ENCODE data around the gene LRRC27.

The LRRC27 gene

GRCh38 chr10:132402781-132403241 lies 70.8 kb downstream of the LRRC27 start:
- DNase-seq (ENCODE audit: low read depth in 2 of 2): no peak
- TF ChIP-seq CTCF (IDR thresholded peaks at IDR 0.05; ENCODE audit: low read depth, low read length): no peak
- H3K4me3 ChIP-seq (replicated peaks in 1 of 2; ENCODE audit: low read depth in 2 of 2, low read length in 2 of 2): no peak overlapping the region

GRCh38 chr10:132403511-132404168 lies 71.6 kb downstream of the LRRC27 start:
- no peak for DNase-seq (ENCODE audit: low read depth in 2 of 2)
- no peak overlapping the region for H3K4me3 ChIP-seq (replicated peaks in 1 of 2; ENCODE audit: low read depth in 2 of 2, low read length in 2 of 2)
- no peak for TF ChIP-seq CTCF (IDR thresholded peaks at IDR 0.05; ENCODE audit: low read depth, low read length)

- H3K4me3 ChIP-seq (replicated peaks in 1 of 2; ENCODE audit: low read depth in 2 of 2, low read length in 2 of 2): no peak overlapping the region
- no peak for TF ChIP-seq CTCF (IDR thresholded peaks at IDR 0.05; ENCODE audit: low read depth, low read length)
- DNase-seq (ENCODE audit: low read depth in 2 of 2): no peak
Observed at GRCh38 chr10:132404169-132404880, 72.3 kb downstream of the LRRC27 start.

GRCh38 chr10:132404911-132405462 lies 73.0 kb downstream of the LRRC27 start:
- DNase-seq (ENCODE audit: low read depth in 2 of 2): no peak
- no peak for TF ChIP-seq CTCF (IDR thresholded peaks at IDR 0.05; ENCODE audit: low read depth, low read length)
- H3K4me3 ChIP-seq (replicated peaks in 1 of 2; ENCODE audit: low read depth in 2 of 2, low read length in 2 of 2): no peak overlapping the region

GRCh38 chr10:132405463-132405991 lies 73.5 kb downstream of the LRRC27 start:
- no peak for TF ChIP-seq CTCF (IDR thresholded peaks at IDR 0.05; ENCODE audit: low read depth, low read length)
- DNase-seq (ENCODE audit: low read depth in 2 of 2): no peak
- H3K4me3 ChIP-seq (replicated peaks in 1 of 2; ENCODE audit: low read depth in 2 of 2, low read length in 2 of 2): no peak overlapping the region

GRCh38 chr10:132406181-132406580 lies 74.2 kb downstream of the LRRC27 start:
- H3K4me3 ChIP-seq (replicated peaks in 1 of 2; ENCODE audit: low read depth in 2 of 2, low read length in 2 of 2): no peak overlapping the region
- DNase-seq (ENCODE audit: low read depth in 2 of 2): no peak

More at GRCh38 chr10:132406181-132406580, 74.2 kb downstream of the LRRC27 start:
- no peak for TF ChIP-seq CTCF (IDR thresholded peaks at IDR 0.05; ENCODE audit: low read depth, low read length)
